Astrocyte (in vitro differentiated cells and primary cell): Measurements from ENCODE around the gene MT1H. TPM values are rescaled to one million over a fixed set of nuclear protein-coding genes. Genes with fewer than 3 reads are reported as not detected.

Experiments
- DNase-seq: peaks from one replicate; pipeline ENCODE4 v3.0.0-alpha.2; 2010; ENCODE audit warnings: low read depth
- FAIRE-seq: peaks from 2 replicates; lab custom pipeline; 2011; peaks lifted over from hg19 to GRCh38; lab: Jason Lieb, UNC
- H2AFZ ChIP-seq: 2 replicates; pipeline ENCODE4 v1.6.0; 2012; ENCODE audit warnings: low read depth, low read length, inconsistent platforms
- H3K27ac ChIP-seq: 2 replicates; pipeline ENCODE4 v1.5.1; 2011; ENCODE audit warnings: low read depth, low read length, inconsistent platforms
- H3K27me3 ChIP-seq: 2 replicates; pipeline ENCODE4 v1.6.0; 2011; ENCODE audit warnings: low read length, inconsistent platforms; ENCODE audit not compliant: insufficient read depth
- H3K36me3 ChIP-seq: 2 replicates; pipeline ENCODE4 v1.5.1; 2011; ENCODE audit warnings: low read length, inconsistent platforms; ENCODE audit not compliant: insufficient read depth
- H3K4me1 ChIP-seq: 2 replicates; pipeline ENCODE4 v1.5.1; 2011; ENCODE audit warnings: low read length, inconsistent platforms; ENCODE audit not compliant: insufficient read depth
- H3K4me2 ChIP-seq: 2 replicates; pipeline ENCODE4 v1.6.0; 2012; ENCODE audit warnings: low read length, inconsistent platforms
- H3K4me3 ChIP-seq: 2 replicates; pipeline ENCODE4 v1.5.1; 2011; ENCODE audit warnings: low read depth, mild to moderate bottlenecking, low read length, inconsistent platforms; ENCODE audit not compliant: insufficient read depth
- H3K79me2 ChIP-seq: 2 replicates; pipeline ENCODE4 v1.6.0; 2012; ENCODE audit warnings: mild to moderate bottlenecking, low read length, inconsistent platforms; ENCODE audit not compliant: insufficient read depth
- H3K9ac ChIP-seq: 2 replicates; pipeline ENCODE4 v1.6.0; 2012; ENCODE audit warnings: mild to moderate bottlenecking, low read length, inconsistent platforms
- H3K9me3 ChIP-seq: 2 replicates; pipeline ENCODE4 v1.5.1; 2012; ENCODE audit warnings: low read depth, mild to moderate bottlenecking, low read length, inconsistent platforms; ENCODE audit not compliant: insufficient read depth
- H4K20me1 ChIP-seq: 2 replicates; pipeline ENCODE4 v1.6.0; 2012; ENCODE audit warnings: low read length, inconsistent platforms; ENCODE audit not compliant: insufficient read depth
- H3K27ac Mint-ChIP-seq: one replicate; pipeline ENCODE4 v1.8.0; 2021; ENCODE audit warnings: mild to moderate bottlenecking, mixed read lengths; ENCODE audit not compliant: unreplicated experiment
- H3K27me3 Mint-ChIP-seq: one replicate; pipeline ENCODE4 v1.8.0; 2021; ENCODE audit warnings: low read depth, mixed read lengths; ENCODE audit not compliant: unreplicated experiment
- H3K36me3 Mint-ChIP-seq: one replicate; pipeline ENCODE4 v1.8.0; 2021; ENCODE audit warnings: low read depth, mixed read lengths; ENCODE audit not compliant: unreplicated experiment
- H3K4me1 Mint-ChIP-seq: one replicate; pipeline ENCODE4 v1.8.0; 2021; ENCODE audit warnings: low read depth, mixed read lengths; ENCODE audit not compliant: unreplicated experiment
- H3K4me3 Mint-ChIP-seq: one replicate; pipeline ENCODE4 v1.8.0; 2021; ENCODE audit warnings: mild to moderate bottlenecking, moderate library complexity, mixed read lengths; ENCODE audit not compliant: unreplicated experiment
- H3K9me3 Mint-ChIP-seq: one replicate; pipeline ENCODE4 v1.8.0; 2021; ENCODE audit warnings: mild to moderate bottlenecking, mixed read lengths; ENCODE audit not compliant: unreplicated experiment
- CTCF ChIP-seq: IDR thresholded peaks from 2 replicates; pipeline ENCODE4 v1.5.1; 2011; ENCODE audit warnings: low read depth, mild to moderate bottlenecking, inconsistent platforms, low read length, moderate library complexity; ENCODE audit not compliant: insufficient read depth
- EZH2 ChIP-seq: IDR thresholded peaks from 2 replicates; pipeline ENCODE4 v1.6.1; 2012; ENCODE audit warnings: mild to moderate bottlenecking, low read length, inconsistent platforms; ENCODE audit not compliant: insufficient read depth
- total RNA-seq: library from RNA; stranded (reverse); gene quantifications from 2 replicates; pipeline ENCODE4 v1.2.1, GENCODE V29; 2021

Gene MT1H
- total RNA-seq, 1 donor from 2014 or later: not detected

- Histone ChIP-seq H3K27me3 (peaks cover 2% of the 10 kb centered on the region), H3K4me1 (no peaks in the 10 kb centered on the region), H2AFZ (no peak overlapping the region), H3K27ac (no peak overlapping the region), H3K9ac (no peak overlapping the region), H3K36me3 (no peaks in the 10 kb centered on the region), H4K20me1 (no peaks in the 10 kb centered on the region), H3K79me2 (no peaks in the 10 kb centered on the region), H3K4me2 (no peak overlapping the region), H3K4me3 (no peak overlapping the region), H3K9me3 (no peaks in the 10 kb centered on the region)
- FAIRE-seq: no peak
- H3K9me3 Mint-ChIP-seq: no peaks in the 10 kb centered on the region
- DNase-seq: no peak
- no peak overlapping the region for H3K27ac Mint-ChIP-seq
- H3K27me3 Mint-ChIP-seq: peaks cover 9% of the 10 kb centered on the region
- no peaks in the 10 kb centered on the region for H3K36me3 Mint-ChIP-seq
- TF ChIP-seq CTCF (no peak), EZH2 (no peak)
- no peak overlapping the region for H3K4me3 Mint-ChIP-seq
- no peaks in the 10 kb centered on the region for H3K4me1 Mint-ChIP-seq
These were observed 33.2 kb downstream of the MT1H start for GRCh38 chr16:56702836-56703235.

- Histone ChIP-seq H3K9ac (no peak overlapping the region), H3K4me2 (no peak overlapping the region), H3K4me1 (no peaks in the 10 kb centered on the region), H3K27ac (no peak overlapping the region), H3K4me3 (no peak overlapping the region), H2AFZ (no peak overlapping the region), H3K27me3 (peaks cover 2% of the 10 kb centered on the region), H3K9me3 (no peaks in the 10 kb centered on the region), H3K79me2 (no peaks in the 10 kb centered on the region), H4K20me1 (no peaks in the 10 kb centered on the region), H3K36me3 (no peaks in the 10 kb centered on the region)
- H3K4me1 Mint-ChIP-seq: no peaks in the 10 kb centered on the region
- DNase-seq (no peak), FAIRE-seq (no peak)
- TF ChIP-seq CTCF (no peak), EZH2 (no peak)
- no peaks in the 10 kb centered on the region for H3K36me3 Mint-ChIP-seq
- peaks cover 26% of the 10 kb centered on the region for H3K27me3 Mint-ChIP-seq
- H3K4me3 Mint-ChIP-seq: no peak overlapping the region
- H3K9me3 Mint-ChIP-seq: no peaks in the 10 kb centered on the region
- H3K27ac Mint-ChIP-seq: no peak overlapping the region
These were observed 39.2 kb downstream of the MT1H start for GRCh38 chr16:56708525-56709442.
